Endothelial cell of umbilical vein (primary cell): Measurements from ENCODE around the gene SKIL. TPM values are rescaled to one million over a fixed set of nuclear protein-coding genes. Genes with fewer than 3 reads are reported as not detected.

Experiments
- BruUV-seq: library from RNA; stranded (reverse); fragments of 400-500 nt; replicated peaks from 2 replicates; lab custom pipeline; 2021; lab: Mats Ljungman, UMichigan
- CTCF ChIA-PET: fragments of 300-600, 350-600 bp; sonication (Branson Sonifier 250); formaldehyde crosslinking; loops from one replicate; lab custom pipeline; 2021; ENCODE audit warnings: antibody characterized with exemption, inconsistent platforms; lab: Charles Lee
- POLR2A ChIA-PET: fragments of 300-600, 350-600 bp; sonication (Branson Sonifier 250); formaldehyde crosslinking; loops from one replicate; lab custom pipeline; 2021; ENCODE audit warnings: antibody characterized with exemption, inconsistent platforms; lab: Charles Lee
- DNase-seq: peaks from one replicate; pipeline ENCODE4 v3.0.0-alpha.2; 2011; ENCODE audit warnings: low read depth, low spot score
- FAIRE-seq: peaks from 2 replicates; lab custom pipeline; 2011; peaks lifted over from hg19 to GRCh38; lab: Jason Lieb, UNC
- H2AFZ ChIP-seq: 2 replicates; pipeline ENCODE4 v1.6.0; 2012; ENCODE audit warnings: low read depth, low read length, control low read depth, inconsistent platforms
- H3K27ac ChIP-seq: 2 replicates; pipeline ENCODE4 v1.5.1; 2011; ENCODE audit warnings: low read depth, mild to moderate bottlenecking, control low read depth, low read length, moderate library complexity; ENCODE audit not compliant: insufficient read depth
- H3K27me3 ChIP-seq, 2 experiments: 2 replicates each; pipeline versions ENCODE4 v1.6.0 to v1.6.1; 2011; ENCODE audit warnings: low read length in 2 of 2, mixed read lengths in 1 of 2; ENCODE audit not compliant: control insufficient read depth in 2 of 2, insufficient read depth in 2 of 2
- H3K36me3 ChIP-seq, 2 experiments: 2 replicates in 1 of 2; 3 replicates in 1 of 2; pipeline ENCODE4 v1.5.1; 2011; ENCODE audit warnings: low read length in 2 of 2, mild to moderate bottlenecking in 1 of 2, moderate library complexity in 1 of 2; ENCODE audit not compliant: control insufficient read depth in 2 of 2, insufficient read depth in 2 of 2; ENCODE audit errors: extremely low read depth in 1 of 2
- H3K4me1 ChIP-seq: 3 replicates; pipeline ENCODE4 v1.5.1; 2011; ENCODE audit warnings: mild to moderate bottlenecking, low read length; ENCODE audit not compliant: control insufficient read depth, insufficient read depth; ENCODE audit errors: extremely low read depth
- H3K4me2 ChIP-seq: 2 replicates; pipeline ENCODE4 v1.6.1; 2011; ENCODE audit warnings: low read length, control low read depth, mixed read lengths; ENCODE audit not compliant: insufficient read depth
- H3K4me3 ChIP-seq, 3 experiments: fragments of 200-600 bp in 1 of 3; sonication (generic), shearing (Covaris generic) in 1 of 3; replicated peaks in 1 of 3; 2 replicates each; pipeline ENCODE4 v1.5.1; 2011 to 2016; ENCODE audit warnings: control low read depth in 3 of 3, low read length in 3 of 3, mild to moderate bottlenecking in 2 of 3, inconsistent platforms in 1 of 3, low read depth in 1 of 3, moderate library complexity in 1 of 3; ENCODE audit not compliant: insufficient read depth in 1 of 3
- H3K79me2 ChIP-seq: 2 replicates; pipeline ENCODE4 v1.6.0; 2012; ENCODE audit warnings: low read length, inconsistent platforms; ENCODE audit not compliant: control insufficient read depth, insufficient read depth
- H3K9ac ChIP-seq: replicated peaks from 2 replicates; pipeline ENCODE3; 2011; ENCODE audit warnings: low read length, control low read depth; ENCODE audit not compliant: insufficient read depth; ENCODE audit errors: extremely low read depth
- H3K9me1 ChIP-seq: replicated peaks from 3 replicates; pipeline ENCODE4 v1.6.0; 2011; ENCODE audit warnings: mild to moderate bottlenecking, low read length; ENCODE audit not compliant: control insufficient read depth, insufficient read depth; ENCODE audit errors: extremely low read depth
- H3K9me3 ChIP-seq: replicated peaks from 2 replicates; pipeline ENCODE4 v1.5.1; 2012; ENCODE audit warnings: low read length, inconsistent platforms; ENCODE audit not compliant: control insufficient read depth, insufficient read depth
- H4K20me1 ChIP-seq: replicated peaks from 2 replicates; pipeline ENCODE3; 2011; ENCODE audit warnings: mild to moderate bottlenecking, low read length; ENCODE audit not compliant: control insufficient read depth, insufficient read depth; ENCODE audit errors: extremely low read depth
- CTCF ChIP-seq, 2 donors: IDR thresholded peaks; 1 replicate in 1 of 2; 2 replicates in 1 of 2; pipeline ENCODE4 v1.5.1; 2011; ENCODE audit warnings: low read length in 2 of 2, mild to moderate bottlenecking in 2 of 2, moderate library complexity in 2 of 2, control low read depth in 1 of 2, inconsistent platforms in 1 of 2, low read depth in 1 of 2; ENCODE audit not compliant: insufficient read depth in 1 of 2; ENCODE audit errors: extremely low read depth in 1 of 2
- FOS ChIP-seq: IDR thresholded peaks from 2 replicates; pipeline ENCODE4 v1.6.1; 2011; ENCODE audit warnings: mild to moderate bottlenecking, low read length, moderate library complexity, borderline replicate concordance; ENCODE audit not compliant: insufficient read depth
- GATA2 ChIP-seq: IDR thresholded peaks from 2 replicates; pipeline ENCODE4 v1.7.0; 2011; ENCODE audit warnings: low read depth, mild to moderate bottlenecking, moderate library complexity, mixed read lengths, low read length; ENCODE audit not compliant: insufficient read length, insufficient read depth
- MAX ChIP-seq: IDR thresholded peaks from 2 replicates; pipeline ENCODE4 v1.6.1; 2011; ENCODE audit not compliant: insufficient read depth, insufficient read length
- POLR2AphosphoS5 ChIP-seq: IDR thresholded peaks from 2 replicates; pipeline ENCODE4 v1.6.1; 2012; ENCODE audit warnings: low read depth, mild to moderate bottlenecking, control low read depth, low read length, moderate library complexity; ENCODE audit not compliant: insufficient read depth
- dilution Hi-C: fragments of 300-500 bp; cut with MboI; formaldehyde crosslinking; loops from one replicate; pipeline ENCODE4 v1.15.0; 2019; ENCODE audit warnings: low sequenced_read_pairs; ENCODE audit not compliant: extremely low pct_ligation_motif_present
- intact Hi-C: fragments of 100-400 bp; cut with micrococcal nuclease; formaldehyde crosslinking; loops from one replicate; pipeline ENCODE4 v1.10.0; 2022
- polyA plus RNA-seq, 4 experiments: library from polyadenylated mRNA; depleted of rRNA in 3 of 4; stranded (reverse) in 3 of 4; unstranded in 1 of 4; fragments of >200 nt; gene quantifications; 2 replicates each; pipeline versions ENCODE4 v1.2.1 to v1.2.3, GENCODE V29; 2011 to 2012; ENCODE audit warnings: missing spikeins in 1 of 4
- total RNA-seq: library from RNA; stranded (reverse); gene quantifications from 2 replicates; pipeline ENCODE4 v1.2.3, GENCODE V29; 2021

SKIL gene
- total and polyA plus RNA-seq, 2 donors (not counting 3 experiments of a cell fraction or from before 2014, with no cell fraction given): 18.4 to 135 TPM

GRCh38 chr3:170317954-170318353, 39.6 kb upstream of the SKIL start:
- Histone ChIP-seq H3K4me1 (peaks cover 14% of the 10 kb centered on the region), H3K27me3 (no peaks in the 10 kb centered on the region), H3K36me3 (no peaks in the 10 kb centered on the region), H3K27ac (no peak overlapping the region), H3K79me2 (no peaks in the 10 kb centered on the region), H4K20me1 (no peaks in the 10 kb centered on the region), H3K4me2 (no peak overlapping the region), H3K4me3 (no peak overlapping the region), H3K9ac (no peak overlapping the region), H3K9me3 (no peaks in the 10 kb centered on the region), H2AFZ (no peak overlapping the region), H3K9me1 (no peaks in the 10 kb centered on the region)
- FAIRE-seq (no peak), DNase-seq (no peak)
- POLR2A ChIA-PET: interaction anchor here (0.5 to 0.6 kb wide), 2 partner anchors 163 to 306 kb away, joined by 3 to 4 read pairs; no protein-coding TSS in a partner anchor
- CTCF ChIA-PET: interaction anchor here (0.7 to 1.1 kb wide), 5 partner anchors 10 to 48 kb away, joined by 3 to 4 read pairs (median 3); partner anchors contain the start of gene SKIL
- intact Hi-C loops (no loop called here), dilution Hi-C loops (no loop called here)
- BruUV-seq: no TSS peak
- TF ChIP-seq FOS (no peak), CTCF (IDR thresholded peaks at IDR 0.05; ENCODE audit: extremely low read depth in 1 of 2, insufficient read depth in 1 of 2, low read depth in 1 of 2, low read length in 2 of 2) (no peak), POLR2AphosphoS5 (no peak), GATA2 (no peak), MAX (no peak)
